Liver (tissue), 9 donors: Measurements from ENCODE around the gene BCR. TPM values are rescaled to one million over a fixed set of nuclear protein-coding genes. Genes with fewer than 3 reads are reported as not detected.
A peak's percentile ranks its signal among the peaks of the same experiment; 100 is the strongest.

Experiments used
- DNase-seq: peaks from one replicate; pipeline ENCODE4 v3.0.0-alpha.2; 2017; ENCODE audit warnings: low spot score
- H3K27ac ChIP-seq, 2 donors: one replicate each; pipeline ENCODE4 v1.7.0; 2013; ENCODE audit warnings: inconsistent platforms in 2 of 2, low read length in 2 of 2, control low read depth in 1 of 2, low read depth in 1 of 2, mild to moderate bottlenecking in 1 of 2
- H3K27me3 ChIP-seq, 4 donors: one replicate each; pipeline versions ENCODE4 v1.6.1 to v1.7.0; 2013; ENCODE audit warnings: low read length in 3 of 4, inconsistent platforms in 1 of 4, mild to moderate bottlenecking in 1 of 4, moderate library complexity in 1 of 4; ENCODE audit not compliant: control insufficient read depth in 4 of 4, insufficient read depth in 4 of 4
- H3K36me3 ChIP-seq, 4 donors: one replicate each; pipeline versions ENCODE4 v1.6.1 to v1.7.0; 2013; ENCODE audit warnings: low read length in 3 of 4, mild to moderate bottlenecking in 3 of 4, low read depth in 1 of 4, moderate library complexity in 1 of 4; ENCODE audit not compliant: control insufficient read depth in 4 of 4, insufficient read depth in 3 of 4
- H3K4me1 ChIP-seq, 4 donors: one replicate each; pipeline versions ENCODE4 v1.6.1 to v1.7.0; 2013; ENCODE audit warnings: low read length in 3 of 4, mild to moderate bottlenecking in 3 of 4, moderate library complexity in 1 of 4; ENCODE audit not compliant: control insufficient read depth in 4 of 4, insufficient read depth in 4 of 4
- H3K4me3 ChIP-seq, 3 donors: one replicate each; pipeline versions ENCODE4 v1.6.1 to v1.7.0; 2013; ENCODE audit warnings: low read length in 3 of 3, control low read depth in 1 of 3, low read depth in 1 of 3, mild to moderate bottlenecking in 1 of 3
- H3K9ac ChIP-seq, 2 donors: one replicate each; pipeline ENCODE4 v1.7.0; 2013; ENCODE audit warnings: low read length in 2 of 2, mild to moderate bottlenecking in 2 of 2, moderate library complexity in 2 of 2, control low read depth in 1 of 2, low read depth in 1 of 2
- H3K9me3 ChIP-seq, 4 donors: one replicate each; pipeline versions ENCODE4 v1.6.1 to v1.7.0; 2013; ENCODE audit warnings: low read length in 3 of 4; ENCODE audit not compliant: control insufficient read depth in 4 of 4
- ATF3 ChIP-seq: IDR thresholded peaks from 2 replicates; pipeline ENCODE4 v1.6.1; 2016; ENCODE audit warnings: antibody characterized with exemption
- CTCF ChIP-seq: fragments of 150-350 bp; IDR thresholded peaks from 2 replicates; pipeline ENCODE4 v1.5.1; 2017; ENCODE audit warnings: improper control_type of control experiment, low read depth, low read length; ENCODE audit not compliant: missing input control
- EGR1 ChIP-seq, 2 donors: IDR thresholded peaks; 2 replicates each; pipeline ENCODE4 v1.6.1; 2016 to 2018; ENCODE audit warnings: antibody characterized with exemption in 2 of 2, low read depth in 2 of 2
- FOXA1 ChIP-seq: IDR thresholded peaks from 2 replicates; pipeline ENCODE4 v1.6.1; 2016; ENCODE audit warnings: antibody characterized with exemption
- FOXA2 ChIP-seq: IDR thresholded peaks from 2 replicates; pipeline ENCODE4 v1.6.1; 2016; ENCODE audit warnings: antibody characterized with exemption
- GABPA ChIP-seq, 2 donors: IDR thresholded peaks in 1 of 2; conservative IDR thresholded peaks in 1 of 2; 2 replicates each; pipeline ENCODE4 v1.6.1; 2016; ENCODE audit warnings: antibody characterized with exemption in 2 of 2, mild to moderate bottlenecking in 1 of 2, moderate library complexity in 1 of 2
- HNF4A ChIP-seq, 2 donors: conservative IDR thresholded peaks; 2 replicates each; pipeline ENCODE4 v1.6.1; 2016; ENCODE audit warnings: antibody characterized with exemption in 2 of 2, mild to moderate bottlenecking in 2 of 2
- HNF4G ChIP-seq: IDR thresholded peaks from 2 replicates; pipeline ENCODE4 v1.6.1; 2016; ENCODE audit warnings: antibody characterized with exemption
- JUND ChIP-seq, 2 donors: IDR thresholded peaks; 2 replicates each; pipeline ENCODE4 v1.6.1; 2016; ENCODE audit warnings: antibody characterized with exemption in 2 of 2
- NR2F2 ChIP-seq: IDR thresholded peaks from 2 replicates; pipeline ENCODE4 v1.6.1; 2016; ENCODE audit warnings: antibody characterized with exemption
- RAD21 ChIP-seq, 2 donors: IDR thresholded peaks; 2 replicates each; pipeline ENCODE4 v1.6.1; 2016; ENCODE audit warnings: antibody characterized with exemption in 2 of 2, mild to moderate bottlenecking in 2 of 2
- RXRA ChIP-seq, 2 donors: IDR thresholded peaks; 2 replicates each; pipeline ENCODE4 v1.6.1; 2017 to 2018; ENCODE audit warnings: antibody characterized with exemption in 2 of 2, mild to moderate bottlenecking in 1 of 2
- SP1 ChIP-seq: IDR thresholded peaks from 2 replicates; pipeline ENCODE4 v1.6.1; 2018; ENCODE audit warnings: antibody characterized with exemption, mild to moderate bottlenecking
- TAF1 ChIP-seq: conservative IDR thresholded peaks from 2 replicates; pipeline ENCODE4 v1.6.1; 2016; ENCODE audit warnings: antibody characterized with exemption, mild to moderate bottlenecking
- YY1 ChIP-seq: IDR thresholded peaks from 2 replicates; pipeline ENCODE4 v1.6.1; 2016; ENCODE audit warnings: antibody characterized with exemption, mild to moderate bottlenecking
- WGBS: extraction: QIAGEN DNeasy Blood & Tissue Kit; methylation state at CpG from one replicate; pipeline ENCODE4 v1.1.7; 2013; 5-methylcytosine and 5-hydroxymethylcytosine counted together
- polyA plus RNA-seq, 2 donors: library from polyadenylated mRNA; stranded (reverse) in 1 of 2; unstranded in 1 of 2; fragments of 200-250 nt in 1 of 2; fragments of >200 nt in 1 of 2; fragmentation: Nextera tagmentation in 1 of 2; extraction: Ambion mirVana in 1 of 2; gene quantifications; one replicate each; pipeline versions ENCODE4 v1.2.1 to v1.2.3, GENCODE V29; 2013 to 2015
- total RNA-seq, 2 donors: library from RNA; depleted of rRNA; stranded (reverse); fragments of >200 nt; gene quantifications; one replicate each; pipeline ENCODE4 v1.2.3, GENCODE V29; 2014
- donor health status: healthy.
- donor health status: healthy.
- donor health status: healthy.
- donor health status: healthy.
- donor health status: healthy.

Gene BCR
- total and polyA plus RNA-seq, 4 donors, result 7.4 to 35.6 (median 18.3) TPM

- no peak overlapping the region for H3K9ac ChIP-seq
These were observed 39.6 kb downstream of the BCR start for GRCh38 chr22:23219822-23220484.

GRCh38 chr22:23220485-23221350 is 40.4 kb downstream of the BCR start:
- Histone ChIP-seq H3K4me1 (peaks cover 33 to 65% (median 52%) of the 10 kb centered on the region in 4 donors), H3K9me3 (no peaks in the 10 kb centered on the region), H3K9ac (no peak overlapping the region), H3K4me3 (no peak overlapping the region), H3K27me3 (no peaks in the 10 kb centered on the region), H3K36me3 (no peaks in the 10 kb centered on the region), H3K27ac (no peak overlapping the region)
- 78% methylated on average over 11 of the region's 11 CpGs for WGBS
- DNase-seq, result no peak
- no peak for TF ChIP-seq NR2F2

More at GRCh38 chr22:23219822-23220484, 39.6 kb downstream of the BCR start:
- H3K36me3 ChIP-seq, result no peaks in the 10 kb centered on the region
- H3K27ac ChIP-seq, result no peak overlapping the region
- H3K4me1 ChIP-seq, result peaks cover 33 to 69% (median 51%) of the 10 kb centered on the region in 4 donors
- no peak overlapping the region for H3K4me3 ChIP-seq
- no peaks in the 10 kb centered on the region for H3K9me3 ChIP-seq
- no peak for TF ChIP-seq SP1
- peak in 1 of 2 donors; percentile 25 for TF ChIP-seq RXRA (IDR thresholded peaks at IDR 0.05)
- no peak for TF ChIP-seq EGR1 (IDR thresholded peaks at IDR 0.05; ENCODE audit: low read depth in 2 of 2)
- TF ChIP-seq YY1, result no peak
- no peaks in the 10 kb centered on the region for H3K27me3 ChIP-seq
- no peak for DNase-seq
- WGBS, result 66% methylated on average over 12 of the region's 12 CpGs

GRCh38 chr22:23221351-23221804 is 41.1 kb downstream of the BCR start:
- peaks cover 34 to 59% (median 49%) of the 10 kb centered on the region in 4 donors for H3K4me1 ChIP-seq
- H3K36me3 ChIP-seq, result no peaks in the 10 kb centered on the region
- H3K27ac ChIP-seq, result no peak overlapping the region
- DNase-seq, result no peak
- H3K27me3 ChIP-seq, result no peaks in the 10 kb centered on the region
- no peak overlapping the region for H3K9ac ChIP-seq
- TF ChIP-seq CTCF (no peak), RAD21 (IDR thresholded peaks at IDR 0.05) (no peak)
- H3K9me3 ChIP-seq, result no peaks in the 10 kb centered on the region
- 94% methylated on average over 3 of the region's 3 CpGs for WGBS
- H3K4me3 ChIP-seq, result no peak overlapping the region

GRCh38 chr22:23222033-23222792 is 41.9 kb downstream of the BCR start:
- no peaks in the 10 kb centered on the region for H3K9me3 ChIP-seq
- 91% methylated on average over 11 of the region's 11 CpGs for WGBS
- no peak overlapping the region for H3K4me3 ChIP-seq
- DNase-seq, result no peak
- no peaks in the 10 kb centered on the region for H3K36me3 ChIP-seq
- H3K4me1 ChIP-seq, result peaks cover 32 to 54% (median 43%) of the 10 kb centered on the region in 4 donors
- H3K9ac ChIP-seq, result no peak overlapping the region
- no peak overlapping the region for H3K27ac ChIP-seq
- H3K27me3 ChIP-seq, result no peaks in the 10 kb centered on the region
- TF ChIP-seq TAF1, result no peak
- TF ChIP-seq CTCF, result no peak
- TF ChIP-seq HNF4G, result no peak
- TF ChIP-seq ATF3, result no peak
- TF ChIP-seq JUND (IDR thresholded peaks at IDR 0.05), result no peak
- no peak for TF ChIP-seq HNF4A (conservative IDR thresholded peaks at IDR 0.05)
- TF ChIP-seq RXRA (IDR thresholded peaks at IDR 0.05), result no peak
- no peak for TF ChIP-seq RAD21 (IDR thresholded peaks at IDR 0.05)
- no peak for TF ChIP-seq FOXA1
- TF ChIP-seq GABPA (IDR thresholded peaks at IDR 0.05 in 1 of 2, conservative IDR thresholded peaks at IDR 0.05 in 1 of 2), result no peak
- no peak for TF ChIP-seq FOXA2
